ENCODE results near the gene CANX.
A peak's percentile ranks its signal among the peaks of the same experiment; 100 is the strongest.
"Not testable (repeated sequence)": the region's sequence is repeated elsewhere in the genome, so short reads cannot be mapped to it uniquely, and the experiment has no call there.

CANX gene

GRCh38 chr5:179697993-179698934 is 503 bp upstream of the CANX start:
- peak; percentile 99 for DNase-seq (ENCODE audit: low read depth, low spot score)

- DNase-seq (ENCODE audit: low read depth, low spot score): no peak
Observed at GRCh38 chr5:179699616-179700237, 960 bp downstream of the CANX start.

- DNase-seq (ENCODE audit: low read depth, low spot score): no peak
Observed at GRCh38 chr5:179700401-179700918, 1.7 kb downstream of the CANX start.

GRCh38 chr5:179716286-179716685 is 17.5 kb downstream of the CANX start:
- no peak for DNase-seq (ENCODE audit: low read depth, low spot score)

GRCh38 chr5:179720222-179720621 is 21.5 kb downstream of the CANX start:
- no peak for DNase-seq (ENCODE audit: low read depth, low spot score)

- DNase-seq (ENCODE audit: low read depth, low spot score): no peak
Observed at GRCh38 chr5:179724163-179724562, 25.4 kb downstream of the CANX start.

GRCh38 chr5:179727106-179727505 is 28.3 kb downstream of the CANX start:
- no peak for DNase-seq (ENCODE audit: low read depth, low spot score)

- DNase-seq (ENCODE audit: low read depth, low spot score): no peak
Observed at GRCh38 chr5:179729303-179729702, 30.5 kb downstream of the CANX start.

- DNase-seq (ENCODE audit: low read depth, low spot score): no peak
Observed at GRCh38 chr5:179729727-179730126, 31.0 kb downstream of the CANX start.

GRCh38 chr5:179730356-179730755 is 31.6 kb downstream of the CANX start:
- DNase-seq (ENCODE audit: low read depth, low spot score): no peak

- no peak for DNase-seq (ENCODE audit: low read depth, low spot score)
Observed at GRCh38 chr5:179730852-179731251, 32.1 kb downstream of the CANX start.

GRCh38 chr5:179731791-179732411 is 33.1 kb downstream of the CANX start:
- DNase-seq (ENCODE audit: low read depth, low spot score): no peak

GRCh38 chr5:179732412-179732917 is 33.7 kb downstream of the CANX start, which contains the start of gene MAML1:
TSS of gene MAML1 (plus strand) at chr5:179732822. CDS start at chr5:179733113, 291 bp downstream.
- DNase-seq (ENCODE audit: low read depth, low spot score): peak; percentile 99

GRCh38 chr5:179732918-179733771 is 34.4 kb downstream of the CANX start:
- DNase-seq (ENCODE audit: low read depth, low spot score): no peak

- DNase-seq (ENCODE audit: low read depth, low spot score): no peak
Observed at GRCh38 chr5:179733772-179734126, 35.0 kb downstream of the CANX start.

- DNase-seq (ENCODE audit: low read depth, low spot score): no peak
Observed at GRCh38 chr5:179734536-179735164, 35.9 kb downstream of the CANX start.

GRCh38 chr5:179738742-179739141 is 40.0 kb downstream of the CANX start:
- DNase-seq (ENCODE audit: low read depth, low spot score): no peak

GRCh38 chr5:179744106-179744505 is 45.3 kb downstream of the CANX start:
- DNase-seq (ENCODE audit: low read depth, low spot score): not testable (repeated sequence)

GRCh38 chr5:179746872-179747271 is 48.1 kb downstream of the CANX start:
- no peak for DNase-seq (ENCODE audit: low read depth, low spot score)

- DNase-seq (ENCODE audit: low read depth, low spot score): no peak
Observed at GRCh38 chr5:179747811-179748210, 49.0 kb downstream of the CANX start.
